GM12874 (cell line): ENCODE results near the gene DNAJB8.

Source experiments
- CTCF ChIP-seq: IDR thresholded peaks from 2 replicates; pipeline ENCODE4 v1.5.1; 2011; ENCODE audit warnings: low read depth, mild to moderate bottlenecking, control low read depth, low read length, moderate library complexity; ENCODE audit not compliant: insufficient read depth

DNAJB8 gene

GRCh38 chr3:128492671-128493569 is 26.2 kb upstream of the DNAJB8 start, which contains the start of gene GATA2:
Gene GATA2 (minus strand): TSS chr3:128493201. CDS start chr3:128487031, 6,170 bp downstream.
- TF ChIP-seq CTCF: no peak

- no peak for TF ChIP-seq CTCF
Observed at GRCh38 chr3:128491941-128492670, 25.4 kb upstream of the DNAJB8 start.

GRCh38 chr3:128491691-128491940 is 24.9 kb upstream of the DNAJB8 start:
- TF ChIP-seq CTCF: no peak

- no peak for TF ChIP-seq CTCF
Observed at GRCh38 chr3:128490915-128491690, 24.4 kb upstream of the DNAJB8 start.

GRCh38 chr3:128490650-128490914 is 23.9 kb upstream of the DNAJB8 start:
- TF ChIP-seq CTCF: no peak

- no peak for TF ChIP-seq CTCF
Observed at GRCh38 chr3:128489927-128490649, 23.4 kb upstream of the DNAJB8 start.

- TF ChIP-seq CTCF: no peak
Observed at GRCh38 chr3:128489674-128489926, 22.9 kb upstream of the DNAJB8 start.
